Neutrophil (primary cell): ENCODE measurements around the gene DRP2.

Experiments
- H3K27ac ChIP-seq: fragments of 200-600 bp; sonication (generic); 2 replicates; pipeline ENCODE4 v1.5.1; 2016; ENCODE audit warnings: mild to moderate bottlenecking, moderate library complexity
- H3K27me3 ChIP-seq: fragments of 200-600 bp; sonication (generic); 2 replicates; pipeline ENCODE4 v1.6.0; 2016; ENCODE audit warnings: mild to moderate bottlenecking
- H3K36me3 ChIP-seq: fragments of 200-600 bp; sonication (generic); 2 replicates; pipeline ENCODE4 v1.5.1; 2017
- H3K4me1 ChIP-seq, 2 experiments: fragments of 200-600 bp in 1 of 2; sonication (generic) in 1 of 2; 1 replicate in 1 of 2; 2 replicates in 1 of 2; pipeline versions ENCODE4 v1.5.1 to v1.6.1; 2013 to 2016; ENCODE audit warnings: low read depth in 1 of 2, low read length in 1 of 2, mild to moderate bottlenecking in 1 of 2, moderate library complexity in 1 of 2; ENCODE audit not compliant: control insufficient read depth in 1 of 2, insufficient read depth in 1 of 2
- H3K4me3 ChIP-seq, 2 experiments: fragments of 200-600 bp in 1 of 2; sonication (generic) in 1 of 2; 1 replicate in 1 of 2; 2 replicates in 1 of 2; pipeline ENCODE4 v1.5.1; 2013 to 2016; ENCODE audit warnings: low read depth in 1 of 2, low read length in 1 of 2, mild to moderate bottlenecking in 1 of 2, moderate library complexity in 1 of 2
- H3K9me3 ChIP-seq: fragments of 200-600 bp; sonication (generic); 2 replicates; pipeline ENCODE4 v1.5.1; 2016
- TF ChIP-seq, protein P1 (sequence below): fragments of 200-600 bp; sonication (generic); IDR thresholded peaks from 2 replicates; pipeline ENCODE4 v1.5.1; 2016; ENCODE audit warnings: antibody characterized with exemption

DRP2 gene

GRCh38 chrX:101210630-101211029, 9.0 kb upstream of the DRP2 start:
- TF ChIP-seq, protein P1, sequence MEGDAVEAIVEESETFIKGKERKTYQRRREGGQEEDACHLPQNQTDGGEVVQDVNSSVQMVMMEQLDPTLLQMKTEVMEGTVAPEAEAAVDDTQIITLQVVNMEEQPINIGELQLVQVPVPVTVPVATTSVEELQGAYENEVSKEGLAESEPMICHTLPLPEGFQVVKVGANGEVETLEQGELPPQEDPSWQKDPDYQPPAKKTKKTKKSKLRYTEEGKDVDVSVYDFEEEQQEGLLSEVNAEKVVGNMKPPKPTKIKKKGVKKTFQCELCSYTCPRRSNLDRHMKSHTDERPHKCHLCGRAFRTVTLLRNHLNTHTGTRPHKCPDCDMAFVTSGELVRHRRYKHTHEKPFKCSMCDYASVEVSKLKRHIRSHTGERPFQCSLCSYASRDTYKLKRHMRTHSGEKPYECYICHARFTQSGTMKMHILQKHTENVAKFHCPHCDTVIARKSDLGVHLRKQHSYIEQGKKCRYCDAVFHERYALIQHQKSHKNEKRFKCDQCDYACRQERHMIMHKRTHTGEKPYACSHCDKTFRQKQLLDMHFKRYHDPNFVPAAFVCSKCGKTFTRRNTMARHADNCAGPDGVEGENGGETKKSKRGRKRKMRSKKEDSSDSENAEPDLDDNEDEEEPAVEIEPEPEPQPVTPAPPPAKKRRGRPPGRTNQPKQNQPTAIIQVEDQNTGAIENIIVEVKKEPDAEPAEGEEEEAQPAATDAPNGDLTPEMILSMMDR = no peak
- Histone ChIP-seq H3K4me1 (no peaks in the 10 kb centered on the region), H3K9me3 (no peaks in the 10 kb centered on the region), H3K27me3 (no peaks in the 10 kb centered on the region), H3K4me3 (no peak overlapping the region), H3K27ac (no peak overlapping the region), H3K36me3 (no peaks in the 10 kb centered on the region)

- Histone ChIP-seq H3K27ac (no peak overlapping the region), H3K27me3 (peaks cover 18% of the 10 kb centered on the region), H3K4me1 (no peaks in the 10 kb centered on the region), H3K4me3 (no peak overlapping the region), H3K9me3 (no peaks in the 10 kb centered on the region), H3K36me3 (no peaks in the 10 kb centered on the region)
- TF ChIP-seq, protein P1 = no peak
Measured at GRCh38 chrX:101217689-101218088, 1.9 kb upstream of the DRP2 start.

- Histone ChIP-seq H3K27ac (no peak overlapping the region), H3K4me1 (no peaks in the 10 kb centered on the region), H3K4me3 (no peak overlapping the region), H3K36me3 (no peaks in the 10 kb centered on the region), H3K27me3 (peaks cover 18% of the 10 kb centered on the region), H3K9me3 (no peaks in the 10 kb centered on the region)
- TF ChIP-seq, protein P1 = no peak
Measured at GRCh38 chrX:101219864-101220346, 319 bp downstream of the DRP2 start.

GRCh38 chrX:101220662-101221260, 1.2 kb downstream of the DRP2 start:
- TF ChIP-seq, protein P1 = no peak
- H3K27me3 ChIP-seq = peaks cover 18% of the 10 kb centered on the region
- no peaks in the 10 kb centered on the region for H3K36me3 ChIP-seq
- no peaks in the 10 kb centered on the region for H3K4me1 ChIP-seq
- no peaks in the 10 kb centered on the region for H3K9me3 ChIP-seq
- H3K27ac ChIP-seq = no peak overlapping the region
- H3K4me3 ChIP-seq = no peak overlapping the region

DNA sequence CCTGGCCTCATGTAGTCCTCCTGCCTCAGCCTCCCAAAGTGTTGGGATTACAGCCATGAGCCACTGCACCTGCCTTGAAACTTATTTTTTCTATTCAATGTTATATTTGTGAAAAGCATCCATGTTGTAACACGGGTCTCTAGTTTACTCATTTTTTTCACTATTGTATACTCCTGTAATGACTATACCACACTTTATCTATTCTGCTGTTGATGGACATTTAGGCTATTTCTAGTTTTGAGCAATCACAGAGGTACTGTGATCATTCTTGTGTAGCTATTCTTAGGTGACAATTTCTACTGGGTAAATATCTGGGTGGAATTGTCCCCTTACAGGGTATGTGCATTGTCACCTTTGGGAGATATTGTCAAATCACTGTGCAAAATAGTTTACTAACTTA, 3.6 kb downstream of the DRP2 start:
- H3K4me3 ChIP-seq = no peak overlapping the region
- TF ChIP-seq, protein P1 = no peak
- H3K27ac ChIP-seq = no peak overlapping the region
- H3K9me3 ChIP-seq = no peaks in the 10 kb centered on the region
- H3K4me1 ChIP-seq = no peaks in the 10 kb centered on the region
- no peaks in the 10 kb centered on the region for H3K36me3 ChIP-seq
- peaks cover 18% of the 10 kb centered on the region for H3K27me3 ChIP-seq

DNA sequence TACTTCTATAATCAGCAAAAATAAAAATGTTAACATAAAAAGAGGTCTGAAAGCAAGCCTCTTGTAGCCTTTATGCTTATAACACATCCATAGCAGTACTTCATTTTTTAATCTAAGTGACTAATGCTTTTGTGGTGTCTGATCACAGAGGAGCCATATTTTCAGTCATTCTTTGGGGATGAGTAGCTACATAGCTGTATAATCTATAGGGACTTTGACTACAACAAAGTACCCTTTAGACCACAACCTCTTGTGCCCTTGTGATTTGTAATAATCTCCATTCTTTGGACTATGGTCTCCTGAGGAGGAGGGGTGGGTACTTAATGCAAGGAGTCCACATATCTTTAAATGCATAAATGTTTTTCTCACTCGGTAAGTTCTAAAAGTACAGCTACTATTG, 9.6 kb downstream of the DRP2 start:
- TF ChIP-seq, protein P1 = no peak
- no peaks in the 10 kb centered on the region for H3K9me3 ChIP-seq
- H3K27me3 ChIP-seq = no peaks in the 10 kb centered on the region
- no peak overlapping the region for H3K27ac ChIP-seq
- no peaks in the 10 kb centered on the region for H3K36me3 ChIP-seq
- no peak overlapping the region for H3K4me3 ChIP-seq
- H3K4me1 ChIP-seq = no peaks in the 10 kb centered on the region
